Activated naive CD4-positive, alpha-beta T cell (primary cell): ENCODE results near the gene USP9Y.
A peak's percentile ranks its signal among the peaks of the same experiment; 100 is the strongest.

Experiments used
- DNase-seq, 4 experiments: peaks; one replicate each; lab custom pipeline; 2025; lab: John Stamatoyannopoulos, UW

USP9Y gene

DNA sequence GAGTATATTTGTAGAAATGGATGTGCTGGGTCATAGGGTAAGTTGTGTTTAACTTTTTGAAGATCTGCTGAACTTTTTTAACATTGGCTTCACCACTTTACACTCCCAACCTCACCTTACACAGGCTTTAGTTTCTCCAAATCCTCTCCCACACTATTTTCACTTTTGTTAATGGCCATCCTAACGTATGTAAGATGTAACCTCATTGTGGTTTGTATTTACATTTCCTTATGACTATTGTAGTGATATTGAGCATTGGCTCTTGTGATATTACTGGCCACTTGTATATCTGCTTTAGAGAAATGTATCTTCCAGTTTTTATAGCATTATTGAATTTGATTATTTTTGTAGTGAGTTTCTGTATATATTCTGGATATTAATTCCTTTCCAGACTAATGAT lies 93.0 kb downstream of the USP9Y start:
- no peak for DNase-seq

DNA sequence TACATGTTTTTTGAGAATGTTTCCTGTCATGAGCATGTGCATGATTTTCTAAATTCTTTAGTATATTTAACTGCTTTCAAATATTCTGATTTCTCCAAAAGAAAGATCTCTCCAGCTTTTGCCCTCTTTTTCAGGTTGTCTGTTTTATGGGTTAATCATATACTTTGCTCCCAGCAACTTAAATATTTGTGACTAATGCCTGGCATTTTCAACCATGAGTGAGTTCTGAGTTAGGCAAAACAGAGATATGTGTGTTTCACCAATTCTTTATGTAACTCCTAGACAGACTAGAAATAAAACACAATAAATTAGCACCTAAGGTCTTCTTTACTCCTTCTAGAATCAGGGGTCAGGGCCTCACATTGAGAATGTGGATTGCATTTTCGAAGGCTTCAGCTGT lies 107.0 kb downstream of the USP9Y start:
- no peak for DNase-seq

DNA sequence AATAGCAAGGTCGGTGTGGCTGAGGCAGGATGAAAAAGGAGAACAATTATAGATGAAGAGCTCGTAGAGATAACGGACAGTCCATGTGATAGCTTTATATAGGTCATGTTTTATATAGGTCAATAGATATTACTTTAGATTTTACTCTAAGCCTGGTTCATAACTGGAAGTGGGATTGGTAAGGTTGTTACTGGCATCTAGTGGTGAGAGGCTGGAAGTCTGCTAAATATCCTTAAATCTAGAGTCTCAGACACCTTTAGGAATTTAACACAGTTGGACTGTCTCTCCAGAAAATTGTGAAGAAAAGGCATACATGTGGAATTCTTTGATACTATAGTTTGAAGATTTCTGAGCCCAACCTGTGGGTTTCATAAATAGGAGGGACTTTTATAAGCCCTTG lies 108.0 kb downstream of the USP9Y start:
- no peak for DNase-seq

DNA sequence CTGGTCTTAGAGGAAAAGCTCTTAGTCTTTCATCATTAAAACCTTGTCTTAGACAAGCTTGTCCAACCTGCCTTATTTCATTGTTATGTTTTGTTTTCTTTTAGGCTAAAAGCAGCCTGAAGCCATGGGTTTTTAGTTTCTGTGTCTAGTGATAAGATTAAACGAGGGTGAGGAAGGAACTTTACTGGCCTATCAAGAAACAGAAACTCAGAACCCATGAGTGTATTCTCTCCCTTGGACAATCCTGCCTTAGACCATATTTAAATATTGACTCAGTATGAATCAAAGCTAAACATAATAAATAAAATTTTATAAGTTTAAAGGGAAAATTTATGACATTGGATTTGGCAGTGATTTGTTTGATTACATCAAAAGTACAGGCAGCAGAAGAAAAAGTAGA lies 122.4 kb downstream of the USP9Y start:
- DNase-seq = no peak

DNA sequence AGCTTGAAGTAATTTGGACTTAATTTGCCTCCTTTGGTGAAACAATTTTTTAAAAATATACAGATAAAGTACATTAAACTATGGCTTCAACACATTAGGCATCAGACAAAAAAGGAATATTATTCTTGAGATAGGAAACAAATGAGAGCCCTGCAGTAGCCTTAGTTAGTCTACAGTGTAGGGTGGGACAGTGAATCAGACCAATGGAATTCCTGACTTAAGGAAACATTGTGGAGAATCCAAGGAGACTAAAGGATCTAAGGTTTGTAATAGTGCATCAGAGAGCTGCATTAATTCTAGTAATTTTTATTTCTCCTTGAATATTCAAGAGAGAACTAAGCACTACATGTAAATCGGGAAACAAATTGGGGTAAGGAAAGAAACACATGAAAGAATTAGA lies 125.8 kb downstream of the USP9Y start:
- no peak for DNase-seq

DNA sequence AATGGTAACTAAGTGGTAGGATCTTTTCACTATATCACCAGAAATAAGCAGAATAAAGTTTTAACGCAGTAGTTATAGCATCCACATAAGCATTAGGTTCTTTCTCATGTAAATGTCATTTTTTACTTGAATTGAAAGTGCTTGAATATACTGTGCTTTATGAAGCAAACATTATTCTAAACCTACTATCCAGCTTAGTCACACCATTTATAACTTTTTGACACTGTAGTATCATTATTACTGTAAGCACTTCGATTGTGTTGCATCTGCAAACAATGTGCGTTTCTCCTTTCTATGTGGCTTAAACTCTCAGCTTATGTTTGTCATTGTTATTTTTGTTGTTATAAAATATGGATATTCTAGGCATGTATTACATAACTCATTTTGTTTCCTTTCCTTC lies 132.3 kb downstream of the USP9Y start:
- no peak for DNase-seq

DNA sequence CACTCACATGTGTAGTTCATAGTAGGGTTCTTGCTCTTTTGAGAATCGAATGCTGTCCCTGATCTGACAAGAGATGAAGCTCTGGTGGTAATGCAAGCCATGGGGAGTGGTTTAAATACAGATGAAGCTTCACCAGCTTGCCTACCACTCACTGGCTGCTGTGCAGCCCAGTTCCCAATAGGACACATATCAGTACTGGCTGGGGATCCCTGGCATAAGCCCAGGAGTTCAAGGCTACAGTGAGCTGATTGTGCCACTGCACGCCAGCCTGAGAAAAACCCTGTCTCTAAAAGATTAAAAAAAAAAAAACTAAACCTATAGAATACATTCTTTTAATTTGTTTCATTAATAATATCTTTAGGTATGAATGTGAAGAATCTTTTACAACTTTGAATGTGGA lies 136.5 kb downstream of the USP9Y start:
- DNase-seq = no peak

DNA sequence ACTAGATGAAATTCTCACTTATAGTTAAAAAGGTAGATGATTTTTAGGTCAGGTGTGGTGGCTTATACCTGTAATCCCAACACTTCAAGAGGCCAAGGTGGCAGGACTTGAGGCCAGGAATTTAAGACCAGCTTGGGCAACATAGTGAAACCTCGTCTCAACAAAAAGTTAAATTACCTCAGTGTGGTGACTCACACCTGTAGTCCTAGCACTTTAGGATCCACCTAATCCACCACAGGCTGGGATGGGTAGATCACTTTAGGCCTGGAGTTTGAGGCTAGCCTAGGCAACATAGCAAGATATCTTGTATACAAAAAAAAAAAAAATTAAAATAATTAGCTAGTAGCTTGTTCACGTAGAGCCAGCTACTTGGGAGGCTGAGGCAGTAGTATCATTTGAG lies 140.3 kb downstream of the USP9Y start:
- DNase-seq = no peak

DNA sequence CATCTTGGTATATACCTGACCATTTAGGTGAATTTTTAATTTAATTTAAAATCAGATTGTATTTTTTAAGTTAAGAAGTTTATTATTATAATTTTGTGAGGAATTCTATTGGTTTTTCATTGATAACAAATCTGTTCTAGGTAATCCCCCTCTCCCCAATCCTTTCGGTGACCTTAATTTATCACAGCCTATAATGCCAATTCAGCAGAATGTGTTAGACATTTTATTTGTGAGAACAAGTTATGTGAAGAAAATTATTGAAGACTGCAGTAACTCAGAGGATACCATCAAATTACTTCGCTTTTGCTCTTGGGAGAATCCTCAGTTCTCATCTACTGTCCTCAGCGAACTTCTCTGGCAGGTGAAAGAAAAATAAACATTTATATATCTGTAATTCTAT lies 145.8 kb downstream of the USP9Y start:
- no peak for DNase-seq

DNA sequence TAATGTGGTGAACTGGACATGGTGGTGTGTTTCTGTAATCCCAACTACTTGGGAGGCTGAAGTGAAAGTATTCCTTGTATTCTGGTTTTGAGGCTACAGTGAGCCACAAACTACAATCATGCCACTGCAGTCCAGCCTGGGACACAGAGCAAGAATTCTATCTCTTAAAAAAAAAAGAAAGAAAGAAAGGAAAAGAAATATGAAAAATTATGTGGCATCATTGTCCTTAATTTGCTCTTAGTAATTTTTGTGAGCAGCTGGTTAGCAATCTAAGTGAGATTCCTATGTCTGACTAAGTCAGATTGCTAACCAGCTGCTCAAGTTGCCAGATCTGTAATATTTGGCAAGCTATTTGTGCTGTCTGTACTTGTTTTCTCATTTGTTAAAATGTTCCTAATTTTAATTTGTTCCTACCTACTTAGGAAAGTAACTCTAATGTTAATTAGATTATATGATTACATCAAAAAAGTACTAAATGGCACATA lies 154.8 kb downstream of the USP9Y start:
- DNase-seq = no peak

DNA sequence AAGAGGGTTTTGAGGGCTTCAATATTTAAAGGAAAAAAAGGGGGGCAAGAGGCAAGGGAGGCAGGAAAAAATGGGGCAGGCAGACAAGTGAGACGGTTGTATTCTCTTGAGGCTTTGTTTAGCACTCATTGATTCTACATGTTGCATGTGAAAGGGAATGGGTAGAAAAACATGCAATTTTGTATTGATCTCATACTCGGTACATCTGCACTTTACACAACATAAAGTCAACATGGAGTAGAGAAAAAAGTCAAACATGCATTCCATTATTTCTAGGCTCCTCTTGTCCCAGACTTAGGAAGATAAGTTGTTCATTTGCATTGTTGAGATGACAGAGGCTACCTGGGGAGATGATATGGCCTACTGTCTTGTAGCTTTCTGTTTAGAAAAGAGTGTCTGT lies 166.9 kb downstream of the USP9Y start:
- no peak for DNase-seq

DNA sequence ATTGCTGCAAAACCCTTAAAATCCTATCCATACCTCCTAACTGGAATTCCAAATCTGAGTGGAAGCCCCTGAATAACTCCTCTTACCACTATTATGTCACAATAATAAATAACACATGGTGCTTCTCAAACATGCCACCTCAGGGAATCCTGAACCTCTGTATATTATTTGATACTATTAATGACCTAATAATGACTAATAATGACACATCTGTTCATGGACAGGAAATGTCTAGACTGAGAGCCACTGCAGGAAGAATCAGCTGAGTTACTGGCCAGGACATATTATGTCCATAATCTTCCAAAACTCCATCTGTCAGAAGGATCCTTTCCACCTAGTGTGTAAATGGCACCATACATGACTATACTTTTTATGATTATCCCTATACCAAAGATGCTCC lies 195.9 kb downstream of the USP9Y start:
- no peak for DNase-seq

DNA sequence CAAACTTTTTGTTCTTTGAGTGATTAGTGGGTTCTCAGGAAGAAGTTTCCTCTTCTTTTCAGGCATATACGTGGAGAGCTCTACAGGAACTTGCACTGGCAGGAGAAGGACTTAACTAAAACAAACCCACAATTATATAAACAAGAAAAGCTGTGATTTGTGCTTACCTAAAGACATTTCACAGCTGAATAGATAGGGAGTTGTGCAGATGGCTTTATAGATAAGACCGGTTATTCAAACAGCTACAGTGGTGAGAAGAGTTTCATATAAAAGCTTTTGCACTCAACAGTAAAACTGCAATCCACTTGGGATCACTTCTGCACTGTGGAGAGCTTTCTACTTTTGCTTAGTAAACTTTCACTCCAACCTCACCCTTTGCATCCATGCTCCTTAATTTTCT lies 197.6 kb downstream of the USP9Y start:
- DNase-seq = no peak

DNA sequence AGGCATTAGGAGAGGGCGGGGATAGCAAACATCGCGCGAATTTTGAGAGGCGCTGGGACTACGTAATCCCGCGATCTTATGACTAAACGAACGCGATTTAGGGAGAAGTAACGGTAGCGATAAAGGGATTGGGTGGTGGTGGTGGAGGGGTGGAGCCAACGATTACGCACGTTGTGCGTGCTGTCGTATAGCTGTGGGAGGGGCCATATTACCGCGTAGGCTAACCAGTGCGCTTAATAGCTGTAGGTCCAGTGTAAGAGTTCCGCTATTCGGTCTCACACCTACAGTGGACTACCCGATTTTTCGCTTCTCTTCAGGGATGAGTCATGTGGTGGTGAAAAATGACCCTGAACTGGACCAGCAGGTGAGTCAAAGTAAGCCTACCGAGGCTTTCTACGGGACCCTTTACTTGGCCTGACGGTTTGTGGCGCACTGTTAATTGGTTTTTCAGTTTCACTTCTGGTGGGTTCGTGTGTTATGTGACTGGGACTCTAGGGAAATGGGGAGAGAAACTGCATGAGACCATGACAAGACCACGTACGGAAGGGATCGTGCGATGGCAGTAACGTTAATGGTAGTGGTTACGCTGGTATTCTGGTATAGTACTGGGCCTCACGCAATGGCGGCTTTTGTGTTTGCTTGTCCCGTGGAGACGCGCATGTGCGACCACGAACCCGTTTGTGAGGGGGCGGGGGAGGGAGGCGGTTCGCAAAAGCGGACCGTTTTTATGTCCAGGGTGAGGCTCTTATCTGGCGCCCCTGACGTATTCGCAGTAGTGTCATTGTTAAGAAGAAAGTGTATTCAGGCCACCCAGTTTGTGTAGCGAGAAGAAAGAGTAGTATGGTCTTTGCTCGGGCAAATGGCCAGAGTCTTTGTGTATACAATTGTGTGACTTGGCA lies 203.8 kb downstream of the USP9Y start, which contains the start of gene DDX3Y:
Gene DDX3Y, plus strand, starts transcription at position 251 of the 899 bp plus-strand sequence. Its CDS starts 69 bp downstream, at position 320.
- peak in 2 of 4 experiments; percentile 34 to 56 for DNase-seq

DNA sequence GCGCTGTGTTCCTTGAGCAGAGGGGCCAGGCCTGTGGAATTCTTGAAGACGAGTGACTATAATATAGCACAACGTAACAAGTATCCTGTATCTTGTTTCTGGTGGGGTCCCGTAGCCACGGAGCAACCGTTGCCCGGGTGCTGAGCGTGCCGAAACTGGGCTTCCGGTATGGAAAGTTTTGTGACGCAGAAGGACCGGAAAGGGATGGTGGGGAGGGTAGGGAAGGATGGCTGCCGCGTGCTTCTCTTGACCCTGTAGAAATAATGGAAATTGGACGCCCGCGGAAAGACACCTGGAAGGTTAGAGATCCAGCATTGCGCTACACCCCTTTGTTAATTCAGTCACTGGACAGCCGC lies 204.5 kb downstream of the USP9Y start:
- peak in 2 of 4 experiments; percentile 34 to 37 for DNase-seq

DNA sequence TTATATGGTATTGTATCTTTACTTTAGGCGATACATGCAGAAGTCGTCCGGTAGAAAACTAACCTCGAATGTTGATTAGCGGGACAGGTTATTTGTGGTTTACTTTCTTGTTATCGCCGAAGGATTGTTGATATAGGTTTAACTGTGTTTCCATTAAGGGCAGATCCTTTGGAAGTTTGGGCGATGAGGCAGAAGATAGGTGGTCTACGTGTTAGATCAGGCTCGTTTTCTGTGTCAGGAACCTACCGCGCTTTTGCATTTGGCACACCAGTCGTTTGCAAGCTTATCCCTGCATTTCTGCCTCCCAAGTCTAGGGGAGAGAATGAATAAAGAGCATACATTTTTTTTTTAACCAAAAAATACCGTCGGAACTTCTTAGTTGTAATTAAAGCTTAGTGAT lies 204.9 kb downstream of the USP9Y start:
- DNase-seq = no peak
